GM21390 (cell line): ENCODE results near the gene CDHR1.

Source experiments
- ATAC-seq: cut with Tn5 transposase; IDR thresholded peaks from one replicate; pipeline ENCODE4 v1.9.1; 2021; ENCODE audit not compliant: unreplicated experiment

CDHR1 gene

DNA sequence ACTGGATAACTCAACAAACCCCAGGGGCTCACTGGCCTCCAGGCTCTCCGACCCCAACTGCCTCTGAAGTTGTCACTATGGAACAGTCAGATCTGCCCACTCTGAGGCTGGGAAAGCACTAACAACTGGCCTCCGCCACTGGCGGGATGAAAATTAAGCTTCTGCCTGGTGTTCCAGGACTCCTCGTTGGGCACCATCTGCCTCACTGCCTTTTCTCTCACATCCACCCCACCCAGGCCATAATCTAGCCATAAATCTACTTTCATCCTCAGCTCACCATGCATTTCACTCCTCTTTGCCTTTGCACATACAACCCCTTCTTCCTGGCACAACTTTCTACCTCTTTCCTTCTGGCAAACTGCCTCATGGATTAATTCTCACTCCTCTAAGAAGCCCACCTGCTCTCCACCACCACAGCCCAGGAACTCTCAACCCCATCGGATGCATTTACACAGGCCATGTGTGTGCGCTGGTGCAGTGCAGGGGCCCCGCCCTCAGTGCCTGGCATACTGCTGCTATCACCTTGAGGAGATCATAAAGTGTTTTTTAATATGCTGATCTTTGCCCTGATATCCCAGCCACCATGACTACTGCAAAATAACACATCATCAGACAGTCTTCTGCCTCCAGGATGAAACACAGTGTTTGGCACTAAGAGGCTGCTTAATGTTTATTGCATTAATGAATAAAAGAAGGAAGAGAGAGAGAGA, 4.0 kb downstream of the CDHR1 start:
- no peak for ATAC-seq

DNA sequence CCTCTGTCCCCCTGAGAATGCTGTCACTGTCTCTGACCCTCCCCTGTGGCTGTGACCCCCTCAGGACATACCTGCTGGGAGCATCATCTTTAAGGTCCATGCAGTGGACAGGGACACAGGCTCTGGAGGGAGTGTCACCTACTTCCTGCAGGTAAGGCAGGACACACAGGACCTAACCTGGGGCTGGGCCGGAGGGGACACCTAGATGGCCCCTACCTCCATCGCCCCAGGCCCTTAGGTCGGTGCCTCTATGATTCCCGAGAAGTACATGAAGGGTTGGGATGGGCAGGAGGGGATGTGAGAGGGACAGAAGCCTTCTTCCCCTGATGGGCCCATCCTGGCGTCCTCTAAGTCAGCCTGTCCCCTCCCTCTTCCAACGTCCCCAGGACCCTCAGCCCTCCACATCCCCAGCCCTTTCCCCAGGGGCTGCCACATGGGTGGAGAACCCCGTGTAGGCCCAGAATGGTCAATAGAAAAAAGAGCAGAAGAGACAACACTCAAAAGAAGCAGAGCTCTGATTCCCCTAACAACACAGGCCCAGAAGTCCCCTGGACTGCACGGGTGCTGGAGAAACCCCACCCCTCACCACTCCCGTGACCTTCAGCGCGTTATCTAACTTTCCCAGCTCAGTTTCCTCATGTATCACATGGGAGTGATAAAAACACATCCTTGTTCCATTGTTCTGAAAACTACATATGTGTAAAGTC, 6.4 kb downstream of the CDHR1 start:
- no peak for ATAC-seq

DNA sequence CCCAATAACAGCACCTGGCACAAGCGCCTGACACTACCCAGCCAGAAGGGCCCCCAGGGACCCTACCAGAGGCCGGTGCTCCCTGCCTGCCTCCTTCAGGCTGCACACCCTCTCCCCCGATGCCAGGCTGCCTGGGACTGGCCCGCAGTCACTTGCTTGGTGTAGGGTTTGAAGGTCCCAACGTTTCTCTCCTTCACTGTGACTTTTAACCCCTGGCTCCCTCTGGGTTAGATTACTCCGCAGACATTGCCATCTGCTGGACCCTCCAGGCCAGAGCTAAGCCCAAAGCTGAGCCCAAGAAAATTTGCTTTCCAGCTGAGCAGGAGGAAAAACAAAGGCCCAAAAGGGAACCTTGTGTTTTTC, 6.9 kb downstream of the CDHR1 start:
- ATAC-seq, result no peak

DNA sequence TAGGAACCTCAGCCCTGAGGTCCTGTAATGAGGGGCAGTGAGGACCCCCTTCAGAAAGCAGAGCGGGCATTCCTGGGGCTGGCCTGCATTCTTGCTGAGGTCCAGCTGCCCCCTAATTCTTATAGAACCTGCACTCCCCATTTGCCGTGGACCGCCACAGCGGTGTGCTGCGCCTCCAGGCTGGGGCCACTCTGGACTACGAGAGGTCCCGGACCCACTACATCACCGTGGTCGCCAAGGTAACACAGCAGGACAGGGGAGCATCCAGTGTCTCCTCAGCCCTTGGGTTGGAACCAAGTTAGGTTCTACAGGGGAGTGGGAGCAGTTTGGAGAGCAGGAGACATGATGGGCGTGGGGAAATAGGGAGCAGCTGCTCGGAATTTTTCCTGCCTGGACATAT, 7.3 kb downstream of the CDHR1 start:
- ATAC-seq, result no peak

DNA sequence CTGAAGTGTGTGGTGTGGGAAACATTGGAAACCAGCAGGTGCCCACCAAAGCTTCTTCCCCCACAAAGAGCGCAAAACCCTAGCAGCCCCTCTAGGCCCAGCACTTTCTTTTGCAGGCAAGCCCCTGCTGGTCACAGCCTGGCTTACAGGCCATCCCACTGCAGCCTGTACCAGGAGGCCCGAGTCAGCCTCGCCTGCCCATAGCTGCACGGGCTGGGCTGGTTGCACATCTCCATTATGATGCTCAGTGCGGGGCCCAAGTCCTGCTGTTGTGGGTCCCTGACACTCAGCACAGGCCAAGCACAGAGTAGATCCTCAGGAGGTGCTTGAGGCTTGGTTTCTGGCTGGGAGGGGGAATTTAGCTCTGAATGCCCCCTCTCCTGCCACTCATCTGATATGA, 8.0 kb downstream of the CDHR1 start:
- no peak for ATAC-seq

DNA sequence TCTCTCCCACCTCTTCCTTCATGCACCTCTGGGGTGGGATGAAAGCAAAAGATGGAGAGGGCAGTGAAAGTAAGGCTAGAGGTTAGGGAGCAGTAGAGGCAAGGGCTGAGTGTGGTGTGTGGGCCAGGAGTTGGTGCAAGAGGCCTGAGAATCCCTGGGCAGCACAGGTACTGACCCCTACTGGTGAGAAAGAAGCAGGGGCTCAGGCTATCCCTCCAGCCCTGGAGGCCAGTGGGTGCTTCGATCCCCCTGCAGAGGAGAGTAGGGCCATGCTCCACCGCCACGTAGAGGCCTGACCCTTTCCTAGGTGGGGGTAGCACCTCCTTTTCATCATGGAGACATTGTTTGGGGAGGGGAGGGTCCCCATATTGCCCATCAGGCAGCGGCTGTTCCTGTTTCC, 9.8 kb downstream of the CDHR1 start:
- peak; percentile 64 for ATAC-seq

DNA sequence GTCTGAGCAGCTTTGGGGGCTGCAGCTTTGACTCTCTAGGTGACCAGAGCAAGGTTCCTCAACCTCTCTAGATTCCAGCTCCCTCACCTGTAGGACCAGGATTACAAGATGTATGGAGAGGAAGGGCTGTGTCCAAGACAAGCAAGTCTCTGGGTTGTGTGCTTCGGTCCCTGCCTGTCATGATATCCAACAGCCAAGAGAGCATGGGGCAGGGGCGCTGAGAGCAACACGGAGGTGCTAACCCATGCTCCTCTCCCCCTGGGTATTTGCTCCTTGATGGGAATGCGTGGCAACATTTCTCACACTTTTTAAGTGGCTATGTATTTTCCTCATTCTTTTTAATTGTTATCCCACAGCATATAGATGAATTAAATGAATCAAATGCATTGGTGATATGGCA, 10.3 kb downstream of the CDHR1 start:
- no peak for ATAC-seq

DNA sequence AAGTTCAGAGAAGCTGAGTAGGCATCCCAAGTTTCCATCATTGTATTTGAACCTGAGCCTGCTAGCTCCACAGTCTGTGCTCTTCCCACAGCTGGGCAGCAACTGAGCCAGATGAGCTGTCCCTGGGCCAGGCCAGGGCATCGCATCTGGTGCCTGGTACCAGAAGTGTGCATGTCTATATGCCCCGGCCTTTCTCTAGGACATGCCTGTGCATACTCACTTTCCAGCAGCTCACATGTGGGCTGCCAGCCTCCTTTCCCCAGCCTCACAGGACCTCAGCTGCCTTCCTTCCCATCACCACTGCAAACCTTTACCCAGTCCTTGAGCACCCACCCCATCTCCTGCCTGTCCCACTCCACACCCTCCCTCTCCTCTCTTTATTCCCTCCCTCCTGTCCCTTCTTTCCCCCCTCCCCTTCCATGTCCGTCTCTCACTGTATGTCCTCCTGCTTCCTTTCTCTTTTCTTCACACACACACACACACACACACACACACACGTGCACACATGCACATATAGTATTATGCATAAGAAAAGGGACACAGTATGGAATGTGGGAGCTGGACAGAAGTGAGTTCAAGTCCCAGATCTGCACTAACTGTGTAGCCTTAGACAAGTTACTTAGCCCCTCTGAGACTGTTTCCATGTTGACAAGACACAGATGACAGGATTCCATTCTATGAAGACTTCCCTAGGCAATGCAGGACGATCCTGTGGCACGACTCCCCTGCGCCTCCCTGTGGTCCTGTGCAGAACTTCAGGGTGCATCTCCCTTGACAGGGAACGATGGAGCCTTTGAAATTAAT, 10.9 kb downstream of the CDHR1 start:
- ATAC-seq, result peak; percentile 86

DNA sequence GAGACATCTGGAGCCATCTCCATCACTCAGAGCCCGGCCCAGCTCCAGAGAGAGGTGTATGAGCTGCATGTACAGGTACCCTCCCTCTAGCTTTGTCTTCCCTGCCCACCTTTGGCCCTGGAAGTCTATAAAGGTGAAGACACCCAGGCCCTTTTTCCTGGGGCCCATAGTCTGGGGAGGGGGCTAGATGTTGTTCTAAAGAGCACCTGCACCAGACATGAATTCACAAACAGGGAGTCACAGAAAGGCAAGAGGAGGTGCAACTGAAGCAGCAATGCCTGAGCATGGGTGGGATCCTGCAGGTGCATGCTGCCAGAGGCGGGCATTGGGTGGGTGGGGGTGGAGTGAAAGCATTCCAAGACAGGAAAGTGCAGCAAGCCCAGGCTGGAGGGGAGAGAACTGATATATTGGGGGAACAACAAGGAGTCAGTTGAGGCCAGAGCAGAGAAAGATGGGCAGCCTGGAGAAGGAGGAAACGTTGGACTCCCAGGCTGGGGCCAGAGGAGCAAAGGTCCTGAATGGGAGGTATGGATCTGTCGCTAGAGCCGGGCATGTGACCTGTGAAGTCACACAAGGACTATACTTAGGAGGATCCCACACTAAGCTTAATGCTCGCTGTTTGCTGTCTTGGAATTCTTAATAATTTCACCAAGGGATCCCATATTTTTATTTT, 11.7 kb downstream of the CDHR1 start:
- no peak for ATAC-seq

DNA sequence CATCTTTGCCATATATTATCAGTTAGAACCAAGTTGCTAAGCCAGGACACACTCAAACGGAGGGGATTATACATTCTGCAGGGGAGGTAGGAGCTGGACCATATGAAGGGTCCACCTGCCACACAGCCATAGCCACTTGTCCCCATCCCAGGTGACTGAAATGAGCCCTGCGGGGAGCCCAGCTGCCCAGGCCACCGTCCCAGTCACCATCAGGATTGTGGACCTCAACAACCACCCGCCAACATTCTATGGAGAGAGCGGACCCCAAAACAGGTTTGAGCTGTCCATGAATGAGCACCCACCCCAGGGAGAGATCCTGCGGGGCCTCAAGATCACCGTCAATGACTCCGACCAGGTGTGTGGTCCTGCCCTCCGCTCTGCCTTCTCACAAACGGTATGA, 13.7 kb downstream of the CDHR1 start:
- no peak for ATAC-seq

DNA sequence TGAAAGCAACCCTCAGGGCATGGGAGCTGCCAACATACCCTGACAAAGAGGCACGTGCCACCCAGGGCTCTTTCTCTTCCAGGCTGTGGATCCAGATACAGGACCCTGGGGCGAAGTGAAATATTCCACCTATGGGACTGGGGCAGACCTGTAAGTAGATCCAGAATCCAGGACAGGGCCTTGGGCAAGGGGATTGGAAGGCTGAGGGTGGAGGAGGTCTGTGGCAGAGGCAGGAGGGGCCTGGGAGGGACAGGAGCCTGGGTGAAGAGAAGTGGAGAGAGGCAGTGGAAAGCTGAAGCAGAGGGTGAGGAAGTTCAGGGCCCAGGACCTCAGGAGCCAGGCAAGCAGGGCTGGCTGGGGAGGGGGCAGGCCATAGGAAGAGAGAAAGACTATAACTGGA, 17.2 kb downstream of the CDHR1 start:
- no peak for ATAC-seq

DNA sequence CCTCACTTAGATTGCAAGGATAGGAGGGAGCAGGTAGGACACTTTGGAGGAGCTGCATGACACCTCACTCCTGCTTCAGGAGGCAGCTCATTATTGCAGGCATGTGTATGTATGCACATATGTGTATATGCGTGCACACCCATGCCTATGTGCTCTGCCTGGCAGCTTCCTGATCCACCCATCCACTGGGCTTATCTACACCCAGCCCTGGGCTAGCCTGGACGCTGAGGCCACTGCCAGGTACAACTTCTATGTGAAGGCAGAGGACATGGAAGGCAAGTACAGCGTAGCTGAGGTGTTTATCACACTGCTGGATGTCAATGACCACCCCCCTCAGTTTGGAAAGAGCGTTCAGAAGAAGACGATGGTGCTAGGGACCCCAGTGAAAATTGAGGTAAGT, 17.7 kb downstream of the CDHR1 start:
- no peak for ATAC-seq

DNA sequence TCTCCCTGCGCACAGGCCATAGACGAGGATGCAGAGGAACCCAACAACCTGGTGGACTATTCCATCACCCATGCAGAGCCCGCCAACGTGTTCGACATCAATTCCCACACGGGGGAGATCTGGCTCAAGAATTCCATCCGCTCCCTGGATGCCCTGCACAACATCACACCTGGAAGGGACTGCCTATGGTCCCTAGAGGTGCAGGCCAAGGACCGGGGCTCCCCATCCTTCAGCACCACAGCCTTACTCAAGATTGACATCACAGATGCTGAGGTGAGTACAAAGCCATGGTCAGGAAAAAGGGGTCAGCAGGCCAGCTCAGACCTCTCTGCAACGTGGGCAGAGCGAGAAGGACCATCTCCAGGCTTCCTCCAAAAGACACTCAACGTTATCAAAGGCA, 18.7 kb downstream of the CDHR1 start:
- no peak for ATAC-seq

DNA sequence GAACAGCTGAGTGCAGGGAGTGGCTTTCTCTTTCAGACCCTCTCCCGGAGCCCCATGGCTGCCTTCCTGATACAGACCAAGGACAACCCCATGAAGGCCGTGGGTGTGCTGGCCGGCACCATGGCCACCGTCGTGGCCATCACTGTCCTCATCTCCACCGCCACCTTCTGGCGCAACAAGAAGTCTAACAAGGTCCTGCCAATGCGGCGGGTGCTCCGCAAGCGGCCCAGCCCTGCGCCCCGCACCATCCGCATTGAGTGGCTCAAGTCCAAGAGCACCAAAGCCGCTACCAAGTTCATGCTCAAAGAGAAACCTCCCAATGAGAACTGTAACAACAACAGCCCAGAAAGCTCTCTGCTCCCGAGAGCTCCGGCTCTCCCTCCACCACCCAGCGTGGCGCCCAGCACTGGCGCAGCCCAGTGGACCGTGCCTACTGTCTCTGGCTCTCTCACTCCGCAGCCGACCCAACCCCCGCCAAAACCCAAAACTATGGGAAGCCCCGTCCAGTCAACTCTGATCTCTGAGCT, 19.8 kb downstream of the CDHR1 start:
- ATAC-seq, result no peak

DNA sequence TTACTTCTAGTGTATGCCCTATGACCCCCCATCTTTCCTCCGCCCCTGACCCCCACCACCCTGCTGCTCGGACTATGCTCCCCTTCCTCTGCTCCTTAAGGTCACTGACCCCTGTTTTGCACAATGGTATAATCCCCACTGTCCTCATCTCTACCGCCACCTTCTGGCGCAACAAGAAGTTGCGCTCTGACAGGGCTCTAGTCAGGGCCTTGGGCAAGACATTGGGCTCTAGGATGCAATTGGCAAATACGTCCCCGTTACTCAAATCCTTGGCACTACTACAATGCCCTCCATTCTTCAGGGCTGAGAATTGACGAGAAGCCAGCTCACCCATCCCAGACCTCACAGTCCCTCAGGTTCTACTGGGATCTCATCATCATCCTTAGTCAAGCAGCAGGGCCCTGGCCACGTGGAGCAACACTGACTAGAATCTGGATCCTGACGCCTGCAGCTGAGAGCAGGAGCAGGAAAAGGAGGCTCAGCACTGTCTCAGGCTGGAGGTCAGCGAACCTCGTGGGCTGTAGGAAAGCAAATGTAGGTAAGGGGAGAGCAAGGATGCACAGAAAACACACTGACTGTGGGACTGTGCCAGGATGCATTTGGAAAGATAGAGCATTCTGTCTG, 20.4 kb downstream of the CDHR1 start:
- peak; percentile 82 for ATAC-seq

DNA sequence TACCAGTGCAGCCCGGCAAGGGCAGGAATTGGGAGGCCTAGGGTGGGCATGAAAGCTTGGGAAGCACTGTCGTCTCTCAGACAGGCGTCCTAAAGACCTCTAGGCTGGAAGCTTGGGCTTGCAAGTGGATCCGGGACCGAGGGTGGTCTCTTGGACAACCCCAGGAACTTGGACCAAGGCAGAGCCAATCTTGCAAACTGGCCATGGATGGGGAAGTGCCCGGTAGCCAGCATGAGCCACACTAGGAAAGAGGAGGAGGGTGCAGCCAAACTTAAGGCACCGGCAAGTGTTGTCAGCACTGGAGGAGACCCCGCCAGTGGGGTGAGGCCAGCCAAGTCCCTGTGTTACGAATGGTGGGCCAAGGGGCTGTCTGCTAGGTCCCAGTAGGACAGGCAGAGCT, 22.5 kb downstream of the CDHR1 start:
- no peak for ATAC-seq

DNA sequence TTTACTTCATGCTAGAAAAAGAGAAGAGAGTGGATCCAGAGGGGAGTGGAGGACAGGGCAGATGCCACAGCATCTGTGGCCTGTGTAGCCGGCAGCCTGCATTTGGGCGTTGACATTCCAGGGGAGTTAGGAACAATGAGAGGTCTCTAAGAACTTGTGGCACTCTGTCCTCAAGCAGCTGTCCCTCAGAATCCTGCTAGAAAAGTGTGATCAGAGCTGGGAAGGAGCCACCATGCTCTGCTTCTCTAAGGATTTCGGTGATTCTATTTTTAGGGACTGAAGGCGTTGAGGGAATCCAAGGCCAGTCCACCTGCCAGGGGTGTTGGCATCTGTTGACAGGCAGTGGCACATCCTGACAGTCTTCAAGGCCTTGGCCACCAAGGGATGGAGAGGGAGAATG, 23.4 kb downstream of the CDHR1 start:
- no peak for ATAC-seq

DNA sequence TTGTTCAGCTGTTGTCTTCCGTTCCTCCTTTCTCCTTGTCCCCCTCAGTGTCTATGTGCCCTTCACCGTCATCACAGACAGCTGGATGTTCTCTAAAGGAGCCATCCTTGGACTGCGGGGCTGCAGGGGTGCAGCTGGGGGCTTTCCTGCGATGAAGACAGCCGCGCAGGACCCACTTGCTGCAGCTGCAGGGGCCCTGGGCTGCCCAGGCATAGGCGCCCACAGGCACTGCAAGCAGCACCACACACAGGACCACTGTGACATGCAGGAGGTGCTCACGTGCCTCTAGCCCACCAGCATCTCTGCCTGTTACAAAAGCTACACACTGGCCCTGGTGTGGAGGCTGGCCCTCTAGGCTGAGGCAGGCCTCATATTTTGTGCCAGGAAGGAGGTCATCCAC, 27.6 kb downstream of the CDHR1 start:
- no peak for ATAC-seq

DNA sequence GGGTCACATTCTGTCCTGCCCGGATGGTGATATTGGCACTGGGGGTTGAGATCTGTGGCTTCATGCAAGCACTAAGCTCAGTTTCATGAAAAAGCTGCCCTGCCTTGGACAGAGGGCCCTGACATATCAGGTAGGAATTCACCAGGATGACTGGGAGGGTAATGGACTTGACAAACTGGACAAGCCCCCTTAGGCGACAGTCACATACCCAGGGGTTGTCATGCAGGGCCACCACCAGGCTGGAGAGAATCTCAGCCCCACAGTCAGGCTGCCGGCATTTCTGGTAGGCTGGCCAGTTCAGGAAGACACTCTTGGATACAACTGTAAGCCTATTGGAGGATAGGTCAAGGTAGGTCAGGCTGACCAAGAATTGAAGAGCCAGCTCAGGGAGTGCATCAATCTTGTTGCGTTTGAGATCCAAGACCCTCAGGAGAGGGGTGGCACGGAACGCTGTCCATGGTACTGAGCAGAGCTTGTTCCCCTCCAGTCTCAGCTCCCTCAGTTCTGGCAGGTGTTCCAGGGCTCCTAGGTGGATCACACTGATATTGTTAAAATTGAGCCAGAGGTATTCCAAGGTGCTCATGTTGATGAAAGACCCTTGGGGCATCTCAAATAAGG, 30.2 kb downstream of the CDHR1 start:
- no peak for ATAC-seq

DNA sequence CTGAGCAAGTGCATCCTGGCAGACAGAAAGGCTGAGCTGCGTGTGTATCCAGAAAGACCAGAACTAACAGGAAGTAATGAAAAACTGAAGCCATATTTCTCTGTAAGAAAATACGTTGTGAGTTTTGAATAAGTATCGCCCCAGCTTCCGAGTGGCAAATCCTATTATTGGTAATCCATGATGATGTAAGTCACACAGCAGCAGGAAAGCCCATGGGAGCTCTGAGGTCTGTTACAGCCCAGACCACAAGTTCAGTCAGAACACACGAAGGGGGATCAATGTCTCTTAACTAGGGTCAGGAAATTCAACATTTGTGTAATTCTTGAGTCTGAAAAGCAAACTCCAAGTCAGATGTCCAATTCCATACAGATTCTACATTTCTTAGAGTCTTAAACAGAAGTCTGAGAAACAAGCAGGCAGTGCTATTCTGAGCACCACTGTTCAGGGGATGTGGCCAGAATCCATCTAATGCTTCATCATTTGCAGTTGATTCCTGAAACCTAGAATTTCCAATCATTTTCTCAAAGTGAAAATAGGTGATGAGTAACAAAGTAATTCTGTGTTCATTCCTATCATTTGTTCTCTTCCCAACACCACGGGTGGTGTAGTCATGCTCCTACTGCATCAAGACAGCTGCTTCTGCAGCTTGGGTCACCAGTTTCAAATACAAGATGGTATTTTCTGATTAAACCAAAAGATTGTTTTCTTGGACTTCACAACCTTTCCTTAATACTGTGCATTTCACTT, 31.3 kb downstream of the CDHR1 start, which contains the start of gene LRIT2:
LRIT2 (minus strand) TSS at position 118 of the 747 bp plus-strand sequence; CDS start at position 94, 24 bp downstream.
- no peak for ATAC-seq
